Activated CD4-positive, alpha-beta T cell treated with anti-CD3 and anti-CD28 coated beads, Interleukin-2, amount 50 U/mL, for 48 hours (primary cell): ENCODE results near the gene CENPT.

Experiments used
- DNase-seq, 2 experiments: peaks; one replicate each; pipeline ENCODE4 v3.0.0-alpha.2; 2020

Gene CENPT

GRCh38 chr16:67847064-67847861 lies at the start of gene CENPT:
TSS of gene CENPT (minus strand) at chr16:67847693. CDS start at chr16:67833859, 13,834 bp downstream.
- peak in 1 of 2 experiments; percentile 24 for DNase-seq

GRCh38 chr16:67897231-67897630 lies 49.7 kb upstream of the CENPT start:
- no peak for DNase-seq

- DNase-seq = no peak
Measured at GRCh38 chr16:67893743-67894399, 46.4 kb upstream of the CENPT start.

GRCh38 chr16:67892899-67893742 lies 45.6 kb upstream of the CENPT start, which contains the start of gene PSKH1:
TSS of gene PSKH1 (plus strand) at chr16:67893254. CDS start at chr16:67908750, 15,496 bp downstream.
- DNase-seq = peak; percentile 97

- no peak for DNase-seq
Measured at GRCh38 chr16:67892375-67892774, 44.9 kb upstream of the CENPT start.

GRCh38 chr16:67888331-67888730 lies 40.8 kb upstream of the CENPT start:
- no peak for DNase-seq

- no peak for DNase-seq
Measured at GRCh38 chr16:67886387-67886786, 38.9 kb upstream of the CENPT start.

- DNase-seq = no peak
Measured at GRCh38 chr16:67885976-67886375, 38.5 kb upstream of the CENPT start.

- no peak for DNase-seq
Measured at GRCh38 chr16:67885545-67885944, 38.1 kb upstream of the CENPT start.

GRCh38 chr16:67884684-67885083 lies 37.2 kb upstream of the CENPT start, which contains the start of gene NRN1L:
TSS of gene NRN1L (plus strand) at chr16:67884885. CDS start at chr16:67884904, 19 bp downstream.
- DNase-seq = no peak

GRCh38 chr16:67883872-67884261 lies 36.4 kb upstream of the CENPT start:
- DNase-seq = peak; percentile 72 to 74

- no peak for DNase-seq
Measured at GRCh38 chr16:67883146-67883871, 35.8 kb upstream of the CENPT start.

GRCh38 chr16:67882374-67883145 lies 35.1 kb upstream of the CENPT start:
- no peak for DNase-seq

- DNase-seq = no peak
Measured at GRCh38 chr16:67881621-67882161, 34.2 kb upstream of the CENPT start.

GRCh38 chr16:67880584-67880983 lies 33.1 kb upstream of the CENPT start:
- no peak for DNase-seq

GRCh38 chr16:67879936-67880335 lies 32.4 kb upstream of the CENPT start:
- no peak for DNase-seq

- no peak for DNase-seq
Measured at GRCh38 chr16:67879462-67879861, 32.0 kb upstream of the CENPT start.

- no peak for DNase-seq
Measured at GRCh38 chr16:67878846-67879245, 31.4 kb upstream of the CENPT start.

GRCh38 chr16:67878232-67878631 lies 30.7 kb upstream of the CENPT start:
- DNase-seq = no peak

- no peak for DNase-seq
Measured at GRCh38 chr16:67877064-67877463, 29.6 kb upstream of the CENPT start.

GRCh38 chr16:67874372-67874771 lies 26.9 kb upstream of the CENPT start:
- DNase-seq = no peak
